ENCODE measurements around the gene ARHGEF26.

The ARHGEF26 gene

DNA sequence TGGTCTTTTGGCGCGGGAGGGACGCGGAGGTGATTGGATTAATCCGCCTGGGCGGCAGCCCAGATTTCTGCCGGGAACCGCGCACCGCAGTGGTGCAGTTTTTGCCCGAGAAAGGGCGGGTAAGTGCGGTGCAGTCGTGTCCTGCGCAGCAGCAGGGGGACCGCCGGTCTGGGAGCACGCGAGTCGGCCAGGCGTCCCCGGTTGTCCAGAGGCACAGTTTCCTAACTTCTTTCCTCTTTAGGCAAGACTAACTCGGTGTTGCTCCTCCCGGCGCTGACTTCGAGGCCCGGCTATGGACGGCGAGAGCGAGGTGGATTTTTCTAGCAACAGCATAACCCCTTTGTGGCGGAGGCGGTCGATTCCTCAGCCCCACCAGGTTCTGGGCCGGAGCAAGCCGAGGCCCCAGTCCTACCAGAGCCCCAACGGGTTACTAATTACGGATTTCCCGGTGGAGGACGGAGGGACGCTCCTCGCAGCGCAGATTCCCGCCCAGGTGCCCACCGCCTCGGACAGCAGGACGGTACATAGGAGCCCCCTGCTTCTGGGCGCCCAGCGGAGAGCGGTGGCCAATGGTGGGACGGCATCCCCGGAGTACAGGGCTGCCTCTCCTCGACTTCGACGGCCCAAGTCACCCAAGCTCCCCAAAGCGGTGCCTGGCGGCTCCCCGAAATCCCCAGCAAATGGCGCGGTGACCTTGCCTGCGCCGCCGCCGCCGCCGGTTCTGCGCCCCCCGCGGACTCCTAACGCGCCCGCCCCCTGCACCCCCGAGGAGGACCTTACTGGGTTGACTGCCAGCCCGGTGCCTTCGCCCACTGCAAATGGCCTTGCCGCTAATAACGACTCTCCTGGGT is 736 bp downstream of the ARHGEF26 start:
- peak; percentile 5 to 27 for DNase-seq

- DNase-seq = no peak
Observed at GRCh38 chr3:154122552-154122911, 1.3 kb downstream of the ARHGEF26 start.

GRCh38 chr3:154122912-154123559 is 1.8 kb downstream of the ARHGEF26 start:
- DNase-seq = no peak

GRCh38 chr3:154123906-154124305 is 2.7 kb downstream of the ARHGEF26 start:
- DNase-seq = no peak

GRCh38 chr3:154125378-154126030 is 4.3 kb downstream of the ARHGEF26 start:
- no peak for DNase-seq

DNA sequence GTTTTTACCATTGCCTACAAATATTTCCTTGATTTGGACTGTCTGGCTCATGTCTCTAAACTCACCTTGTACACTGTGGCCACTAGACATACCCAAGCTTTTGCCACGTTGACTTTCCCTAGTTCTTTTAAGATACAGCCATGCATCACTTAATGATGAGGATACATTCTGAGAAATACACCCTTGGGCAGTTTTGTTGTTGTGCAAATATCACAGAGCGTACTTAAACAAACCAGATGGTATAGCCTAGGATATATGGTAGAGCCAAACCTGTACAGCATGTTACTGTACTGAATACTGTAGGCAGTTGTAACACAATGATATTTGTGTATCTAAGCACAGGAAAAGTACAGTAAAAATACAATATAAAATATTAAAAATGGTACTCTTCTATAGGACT is 5.5 kb downstream of the ARHGEF26 start:
- no peak for DNase-seq

DNA sequence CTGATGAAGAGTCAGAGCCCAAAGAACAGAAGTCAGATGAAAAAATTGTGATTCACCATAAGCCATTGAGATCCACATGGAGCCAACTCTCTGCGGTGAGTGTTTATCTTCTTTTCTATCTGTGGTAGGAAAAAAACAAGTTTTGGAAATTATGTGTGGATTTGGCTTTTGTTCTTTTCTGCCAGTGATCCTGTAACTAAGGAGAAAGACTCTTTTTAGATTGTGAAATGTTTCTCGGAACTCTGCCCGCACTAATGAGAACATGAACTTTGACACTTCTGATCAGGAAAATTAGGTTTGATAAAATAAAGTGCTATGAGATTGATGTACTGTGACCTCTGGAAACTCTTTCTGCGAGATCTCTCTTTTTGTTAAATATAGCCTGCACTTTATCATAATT is 8.4 kb downstream of the ARHGEF26 start:
- no peak for DNase-seq

- no peak for DNase-seq
Observed at GRCh38 chr3:154130540-154130939, 9.3 kb downstream of the ARHGEF26 start.

DNA sequence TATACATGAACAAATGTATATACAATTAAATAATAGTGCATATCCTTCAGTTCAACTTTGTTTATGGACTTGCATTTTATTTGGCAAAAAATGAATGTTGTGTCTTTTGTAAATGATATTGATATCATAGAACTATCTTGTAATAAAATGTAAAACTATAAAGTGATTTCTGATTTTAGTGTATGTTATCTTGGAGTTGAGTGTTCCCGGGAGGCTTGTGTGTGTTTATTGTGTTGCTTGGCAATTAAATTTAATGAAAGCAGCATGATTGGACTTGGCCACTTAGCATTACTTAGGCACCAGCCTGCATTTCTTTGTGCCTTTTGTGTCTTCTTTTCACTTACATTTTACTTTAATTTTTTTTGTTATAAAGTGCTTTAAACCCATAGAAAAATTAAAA is 10.6 kb downstream of the ARHGEF26 start:
- DNase-seq = no peak

GRCh38 chr3:154132777-154133375 is 11.7 kb downstream of the ARHGEF26 start:
- DNase-seq = no peak

DNA sequence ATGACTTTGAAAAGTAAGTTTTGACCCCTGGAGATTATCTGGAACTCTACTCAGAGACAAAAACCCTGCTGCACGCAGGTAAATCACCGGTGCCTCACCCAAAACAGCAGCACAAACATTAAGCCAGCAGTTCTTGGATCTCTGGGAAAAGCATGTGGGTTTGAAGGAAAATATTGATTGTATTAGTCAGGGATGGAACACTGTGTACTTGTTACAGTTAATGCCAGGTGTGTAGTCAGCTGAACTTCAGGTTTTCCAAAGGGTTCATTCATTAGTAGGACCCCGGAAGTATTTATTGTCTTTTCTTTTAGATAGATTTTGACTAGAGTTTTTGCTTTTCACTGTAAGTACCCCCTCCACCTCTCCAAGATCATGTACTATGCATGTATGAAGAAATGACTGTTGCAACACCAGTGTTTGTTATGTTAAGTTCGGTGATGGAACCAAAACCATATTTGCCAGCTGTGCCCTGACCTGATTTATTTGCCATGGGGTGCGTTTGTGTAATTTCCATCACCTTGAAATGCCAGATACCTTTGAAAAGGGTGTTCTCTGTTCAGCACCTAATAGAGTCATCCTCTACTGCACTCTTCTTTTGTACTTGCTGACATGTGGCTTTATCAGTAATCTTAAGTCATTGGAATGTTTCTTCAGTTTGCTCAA is 14.5 kb downstream of the ARHGEF26 start:
- no peak for DNase-seq

DNA sequence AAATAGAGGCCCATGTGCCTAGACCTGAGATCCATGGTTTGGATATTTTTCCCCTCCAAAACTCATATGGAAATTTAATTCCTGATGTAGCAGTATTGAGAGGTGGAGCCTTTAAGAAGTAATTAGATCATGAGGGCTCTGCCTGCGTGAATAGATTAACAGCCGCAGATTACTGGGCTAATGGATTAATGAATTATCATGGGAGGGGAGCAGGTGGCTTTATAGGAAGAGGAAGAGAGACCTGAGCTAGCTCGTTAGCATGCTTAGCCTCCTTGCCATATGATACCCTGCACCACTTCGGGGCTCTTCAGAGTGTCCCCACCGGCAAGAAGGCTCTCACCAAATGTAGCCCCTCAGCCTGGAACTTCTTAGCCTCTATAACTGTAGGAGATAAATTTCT is 15.8 kb downstream of the ARHGEF26 start:
- DNase-seq = no peak

DNA sequence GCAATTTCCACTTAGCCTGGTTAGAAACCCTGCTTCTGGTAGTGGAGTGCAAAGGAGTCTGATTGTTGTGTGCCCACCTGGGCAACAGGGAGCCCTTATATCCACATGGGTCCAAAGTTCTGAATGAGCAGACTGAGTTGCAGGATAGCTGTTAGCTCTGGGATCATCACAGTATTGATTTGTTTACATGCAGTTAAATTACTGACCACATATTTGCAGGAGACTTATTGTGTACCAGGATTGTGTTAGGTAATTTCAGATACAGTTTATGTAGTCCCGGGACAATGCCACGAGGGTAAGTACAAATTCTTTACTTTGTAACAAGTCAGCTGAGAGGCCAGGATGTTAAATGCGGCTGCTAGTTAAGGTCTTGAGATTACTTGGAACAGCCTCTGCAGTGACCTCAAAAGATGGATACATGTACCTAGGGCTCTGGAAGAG is 18.8 kb downstream of the ARHGEF26 start:
- no peak for DNase-seq

DNA sequence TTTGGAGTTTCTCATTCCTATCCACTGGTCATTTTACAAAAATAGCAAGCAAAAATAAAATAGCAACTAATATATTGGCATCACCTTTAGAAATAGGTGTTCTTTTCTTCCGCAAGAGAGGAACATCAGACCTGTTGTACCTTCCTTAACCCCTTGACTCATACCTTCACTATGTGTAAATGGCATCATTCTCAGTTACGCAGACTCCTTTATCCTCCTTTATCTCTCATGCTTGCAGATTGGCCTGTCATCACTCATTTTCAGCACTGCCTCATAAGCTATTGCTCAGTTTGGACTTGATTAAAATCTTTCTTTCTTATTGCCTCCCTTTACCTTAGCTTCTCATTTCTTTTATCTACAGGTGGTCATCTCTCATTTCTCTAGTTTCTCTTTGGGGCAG is 21.4 kb downstream of the ARHGEF26 start:
- no peak for DNase-seq

- DNase-seq = no peak
Observed at GRCh38 chr3:154143873-154144272, 22.7 kb downstream of the ARHGEF26 start.

DNA sequence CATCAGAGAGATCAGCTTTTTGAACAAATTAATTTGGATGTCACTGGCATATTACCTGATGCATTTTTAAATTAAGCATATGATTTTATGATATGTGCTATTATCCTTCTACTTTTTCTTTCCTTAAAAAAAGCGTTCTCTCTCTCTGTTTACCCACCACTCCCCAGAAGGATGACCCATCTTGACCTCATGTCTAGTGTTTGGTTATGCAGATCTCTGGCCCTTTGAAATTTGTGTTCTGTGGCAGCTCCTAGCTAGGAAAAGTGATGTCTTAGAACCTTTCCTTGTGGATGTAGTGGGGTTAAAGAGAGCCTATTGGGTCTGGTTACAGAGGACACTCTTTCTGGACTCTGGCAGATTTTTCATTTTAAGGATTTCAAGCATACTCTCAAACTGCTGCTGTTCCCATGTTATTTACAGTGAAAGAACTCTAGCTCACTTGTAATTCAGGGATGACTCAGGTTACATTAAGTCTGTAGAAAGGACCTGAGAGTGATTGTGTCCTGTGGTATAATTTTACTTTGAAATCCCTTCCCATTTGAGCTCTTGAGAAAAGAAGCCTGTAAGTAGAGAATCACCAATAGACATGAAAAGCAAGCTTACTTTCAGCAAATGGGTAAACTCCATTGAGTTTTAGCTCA is 23.8 kb downstream of the ARHGEF26 start:
- no peak for DNase-seq

DNA sequence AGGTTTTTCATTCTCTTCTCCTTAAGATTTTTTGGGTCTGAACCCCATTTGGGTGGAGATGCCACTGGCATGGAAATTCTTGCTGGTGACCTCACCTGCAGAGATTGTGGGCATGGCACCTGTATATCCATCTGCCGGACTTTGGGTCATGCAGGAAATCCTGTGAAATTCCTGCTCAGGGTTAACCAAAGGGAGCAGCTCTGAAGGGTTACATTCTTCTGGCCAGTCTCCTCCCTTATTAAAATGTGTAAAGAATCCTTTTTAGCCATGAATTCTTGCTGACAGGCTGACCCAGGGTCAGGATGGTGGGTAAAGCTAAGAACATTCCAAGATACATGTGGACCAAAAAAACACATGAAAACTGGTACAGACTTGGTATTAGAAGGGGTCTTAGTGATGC is 27.4 kb downstream of the ARHGEF26 start:
- no peak for DNase-seq

- no peak for DNase-seq
Observed at GRCh38 chr3:154149286-154149685, 28.1 kb downstream of the ARHGEF26 start.

DNA sequence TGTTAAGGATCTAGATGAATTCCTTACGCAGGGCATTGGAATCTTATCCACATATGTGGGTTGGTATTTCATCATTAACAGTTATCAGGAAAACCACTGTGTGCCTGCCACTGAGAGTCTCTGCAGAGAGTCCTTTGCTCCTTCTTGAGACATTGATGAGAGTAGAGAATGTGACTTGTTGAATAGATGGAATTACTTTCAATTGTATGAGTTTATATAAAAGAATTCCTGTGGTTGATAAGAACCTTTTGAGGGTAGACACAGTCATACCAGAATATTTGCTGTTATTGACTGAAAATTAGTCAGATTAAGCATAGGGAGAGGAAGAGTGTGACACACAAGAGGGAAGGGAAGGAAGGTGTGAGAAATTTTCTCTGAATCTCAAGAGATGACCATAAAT is 30.8 kb downstream of the ARHGEF26 start:
- no peak for DNase-seq

GRCh38 chr3:154152741-154153140 is 31.6 kb downstream of the ARHGEF26 start:
- DNase-seq = no peak

GRCh38 chr3:154156530-154156929 is 35.3 kb downstream of the ARHGEF26 start:
- no peak for DNase-seq

DNA sequence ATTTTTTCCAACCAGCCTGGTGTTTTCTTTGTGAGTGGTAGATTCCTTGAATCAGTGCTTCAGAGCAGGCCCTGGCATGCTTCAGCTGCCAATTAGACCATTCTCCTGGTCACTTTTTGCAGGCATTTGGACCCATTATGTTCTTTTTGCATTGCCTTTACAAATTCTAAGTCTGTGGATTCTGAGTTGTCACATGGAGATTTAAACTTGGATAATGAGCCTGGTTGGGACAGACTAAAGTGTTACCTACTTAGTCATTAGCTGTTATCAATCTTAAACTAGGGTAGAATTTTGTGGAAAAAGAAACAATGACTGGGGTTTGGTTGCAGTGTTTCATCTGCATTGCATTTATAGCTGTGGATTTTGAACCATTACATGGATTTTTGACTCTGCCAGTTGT is 40.6 kb downstream of the ARHGEF26 start:
- DNase-seq = no peak

- DNase-seq = no peak
Observed at GRCh38 chr3:154164387-154164786, 43.2 kb downstream of the ARHGEF26 start.

Measured in Kasumi-1 (cell line).